Gastroesophageal sphincter (tissue), 3 donors: ENCODE results near the gene ODF2.

ENCODE experiments used
- EP300 ChIP-seq: sonication (generic); formaldehyde crosslinking; IDR thresholded peaks from one replicate; pipeline ENCODE4 v1.6.1; 2017; ENCODE audit warnings: antibody characterized with exemption, mild to moderate bottlenecking
- POLR2AphosphoS5 ChIP-seq: sonication (generic); formaldehyde crosslinking; IDR thresholded peaks from one replicate; pipeline ENCODE4 v1.6.1; 2017; ENCODE audit warnings: antibody characterized with exemption
- TF ChIP-seq, protein P1 (sequence below), 4 experiments: fragments of 200-600 bp in 2 of 4; fragments of 450-650 bp in 2 of 4; sonication (generic) in 1 of 4; IDR thresholded peaks; one replicate each; pipeline ENCODE4 v1.5.1; 2017 to 2019; ENCODE audit warnings: antibody characterized with exemption in 4 of 4, mild to moderate bottlenecking in 2 of 4, moderate library complexity in 2 of 4

DNA sequence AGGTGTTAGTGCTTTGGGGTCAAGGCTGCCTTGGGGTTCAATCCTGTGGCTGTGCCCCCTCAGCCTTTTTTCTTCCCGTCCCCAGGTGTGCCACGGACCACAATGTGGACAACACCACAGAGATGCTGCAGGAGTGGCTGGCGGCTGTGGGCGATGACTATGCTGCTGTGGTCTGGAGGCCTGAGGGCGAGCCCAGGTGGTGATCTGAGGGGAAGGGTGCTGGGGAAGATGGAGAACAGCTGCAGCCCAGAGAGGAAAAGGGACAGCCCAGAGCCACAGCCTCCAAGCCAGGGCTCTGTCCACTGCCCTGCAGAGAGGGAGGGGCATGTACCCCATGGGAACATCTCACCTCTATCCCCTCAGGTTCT, 33.0 kb upstream of the ODF2 start:
- TF ChIP-seq, protein P1, sequence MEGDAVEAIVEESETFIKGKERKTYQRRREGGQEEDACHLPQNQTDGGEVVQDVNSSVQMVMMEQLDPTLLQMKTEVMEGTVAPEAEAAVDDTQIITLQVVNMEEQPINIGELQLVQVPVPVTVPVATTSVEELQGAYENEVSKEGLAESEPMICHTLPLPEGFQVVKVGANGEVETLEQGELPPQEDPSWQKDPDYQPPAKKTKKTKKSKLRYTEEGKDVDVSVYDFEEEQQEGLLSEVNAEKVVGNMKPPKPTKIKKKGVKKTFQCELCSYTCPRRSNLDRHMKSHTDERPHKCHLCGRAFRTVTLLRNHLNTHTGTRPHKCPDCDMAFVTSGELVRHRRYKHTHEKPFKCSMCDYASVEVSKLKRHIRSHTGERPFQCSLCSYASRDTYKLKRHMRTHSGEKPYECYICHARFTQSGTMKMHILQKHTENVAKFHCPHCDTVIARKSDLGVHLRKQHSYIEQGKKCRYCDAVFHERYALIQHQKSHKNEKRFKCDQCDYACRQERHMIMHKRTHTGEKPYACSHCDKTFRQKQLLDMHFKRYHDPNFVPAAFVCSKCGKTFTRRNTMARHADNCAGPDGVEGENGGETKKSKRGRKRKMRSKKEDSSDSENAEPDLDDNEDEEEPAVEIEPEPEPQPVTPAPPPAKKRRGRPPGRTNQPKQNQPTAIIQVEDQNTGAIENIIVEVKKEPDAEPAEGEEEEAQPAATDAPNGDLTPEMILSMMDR (IDR thresholded peaks at IDR 0.05) = no peak
- TF ChIP-seq POLR2AphosphoS5 = no peak
- no peak for TF ChIP-seq EP300
